ENCODE measurements around the gene DHRS11.

DHRS11 gene

DNA sequence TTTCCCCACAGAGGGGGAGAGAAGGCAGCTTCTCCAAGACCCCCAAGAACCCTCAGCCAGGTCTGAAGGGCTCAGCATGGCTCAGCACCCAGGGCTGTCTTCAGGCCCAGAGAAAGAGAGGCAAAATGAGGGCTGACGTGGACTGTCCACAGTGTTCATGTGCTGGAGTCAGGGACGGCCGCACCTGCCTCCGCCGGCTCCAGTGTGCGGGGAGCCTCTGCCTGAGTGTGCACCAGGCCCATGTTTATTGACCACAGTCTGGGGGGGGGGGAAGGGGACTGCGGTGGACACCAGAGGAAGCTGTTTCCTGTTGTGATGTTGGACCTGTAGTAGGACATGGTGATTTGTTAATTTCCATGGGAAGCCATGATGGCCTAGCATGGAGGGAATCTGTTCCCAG lies 16.6 kb downstream of the DHRS11 start:
- Histone ChIP-seq H3K4me1 (ENCODE audit: insufficient read depth, low read length) (no peaks in the 10 kb centered on the region), H3K27ac (ENCODE audit: low read depth, low read length) (no peak overlapping the region), H3K4me3 (ENCODE audit: low read depth in 1 of 2, low read length in 2 of 2) (no peak overlapping the region), H3K27me3 (ENCODE audit: control insufficient read depth in 1 of 2, insufficient read depth in 2 of 2, low read length in 2 of 2) (peaks cover 0 to 3% of the 10 kb centered on the region in 2 donors), H3K9ac (ENCODE audit: low read length) (no peak overlapping the region), H3K36me3 (ENCODE audit: insufficient read depth, low read length) (no peaks in the 10 kb centered on the region), H3K9me3 (ENCODE audit: low read length) (no peaks in the 10 kb centered on the region)

DNA sequence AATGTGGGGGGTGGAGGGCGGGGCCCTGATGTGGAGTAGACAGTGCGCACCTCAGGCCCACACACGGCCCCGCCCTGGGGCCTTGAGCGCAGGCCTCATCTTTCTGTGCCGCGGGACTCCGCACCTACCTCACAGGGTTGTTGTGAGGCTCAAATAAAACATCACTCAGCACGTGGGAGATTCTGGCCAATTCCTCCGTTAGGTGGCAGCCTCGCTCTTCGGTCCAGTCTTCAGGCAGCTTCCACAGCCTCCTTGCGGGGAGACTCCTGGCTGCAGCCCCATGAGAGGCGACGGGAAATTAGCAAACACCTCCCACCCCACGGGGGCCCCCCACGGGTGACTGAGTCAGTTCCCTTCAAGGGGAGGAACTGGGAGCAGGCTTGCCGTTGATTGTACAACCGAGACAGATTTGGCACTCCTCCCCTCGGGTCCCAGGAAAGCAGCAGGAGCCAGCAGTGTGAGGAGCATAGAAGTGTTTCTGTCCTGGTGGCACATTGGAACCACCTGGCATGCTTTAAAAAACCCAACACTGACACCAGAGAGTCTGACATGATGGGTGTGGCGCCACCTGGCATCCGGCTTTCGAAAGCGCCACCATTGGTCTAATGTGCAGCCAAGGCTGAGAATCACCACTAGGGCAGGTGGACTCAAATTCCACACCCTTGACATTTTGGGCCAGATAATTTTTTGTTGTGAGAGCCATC lies 17.3 kb downstream of the DHRS11 start:
- Histone ChIP-seq H3K9me3 (ENCODE audit: low read length) (no peaks in the 10 kb centered on the region), H3K4me1 (ENCODE audit: insufficient read depth, low read length) (no peaks in the 10 kb centered on the region), H3K27ac (ENCODE audit: low read depth, low read length) (no peak overlapping the region), H3K9ac (ENCODE audit: low read length) (no peak overlapping the region), H3K36me3 (ENCODE audit: insufficient read depth, low read length) (no peaks in the 10 kb centered on the region), H3K4me3 (ENCODE audit: low read depth in 1 of 2, low read length in 2 of 2) (no peak overlapping the region), H3K27me3 (ENCODE audit: control insufficient read depth in 1 of 2, insufficient read depth in 2 of 2, low read length in 2 of 2) (peaks cover 0 to 6% of the 10 kb centered on the region in 2 donors)

DNA sequence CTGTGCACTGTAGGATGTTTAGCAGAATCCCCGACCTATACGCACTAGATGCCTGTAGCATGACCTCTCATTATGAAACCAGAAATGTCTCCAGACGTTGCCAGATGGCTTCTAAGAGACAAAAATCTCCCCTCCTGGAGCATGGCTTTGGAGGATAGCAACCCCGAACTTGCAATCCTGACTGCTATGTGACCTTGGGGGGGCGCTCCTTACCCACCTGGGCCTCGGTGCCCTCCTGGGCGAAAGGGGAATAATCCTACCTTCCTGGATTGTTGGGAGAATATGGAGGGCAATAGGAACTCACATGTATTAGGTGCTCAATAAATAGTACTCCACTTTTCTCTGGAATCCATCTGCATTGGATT lies 17.8 kb downstream of the DHRS11 start:
- H3K27me3 ChIP-seq (ENCODE audit: control insufficient read depth in 1 of 2, insufficient read depth in 2 of 2, low read length in 2 of 2), result peaks cover 0 to 10% of the 10 kb centered on the region in 2 donors
- no peaks in the 10 kb centered on the region for H3K9me3 ChIP-seq (ENCODE audit: low read length)
- H3K4me3 ChIP-seq (ENCODE audit: low read depth in 1 of 2, low read length in 2 of 2), result no peak overlapping the region
- H3K4me1 ChIP-seq (ENCODE audit: insufficient read depth, low read length), result no peaks in the 10 kb centered on the region
- no peaks in the 10 kb centered on the region for H3K36me3 ChIP-seq (ENCODE audit: insufficient read depth, low read length)
- H3K9ac ChIP-seq (ENCODE audit: low read length), result no peak overlapping the region
- no peak overlapping the region for H3K27ac ChIP-seq (ENCODE audit: low read depth, low read length)

DNA sequence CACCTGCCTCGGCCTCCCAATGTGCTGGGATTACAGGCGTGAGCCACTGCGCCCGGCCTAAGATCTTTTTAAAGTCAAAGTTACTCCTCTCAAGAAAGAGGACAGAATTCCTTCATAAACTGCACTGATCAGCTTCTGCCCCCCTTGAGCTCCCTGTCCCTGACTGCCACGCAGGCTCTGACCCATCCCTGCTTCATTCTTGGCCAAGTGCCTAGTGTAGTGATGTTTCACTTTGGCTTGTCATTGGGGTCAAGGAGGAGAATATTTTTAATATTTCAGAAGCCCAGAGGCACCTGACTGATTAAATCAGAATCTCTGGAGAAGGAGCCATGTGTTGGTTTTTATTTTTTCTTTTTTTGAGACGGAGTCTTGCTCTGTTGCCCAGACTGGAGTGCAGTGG lies 18.8 kb downstream of the DHRS11 start:
- H3K9me3 ChIP-seq (ENCODE audit: low read length), result no peaks in the 10 kb centered on the region
- H3K9ac ChIP-seq (ENCODE audit: low read length), result no peak overlapping the region
- no peaks in the 10 kb centered on the region for H3K4me1 ChIP-seq (ENCODE audit: insufficient read depth, low read length)
- no peak overlapping the region for H3K4me3 ChIP-seq (ENCODE audit: low read depth in 1 of 2, low read length in 2 of 2)
- no peak overlapping the region for H3K27ac ChIP-seq (ENCODE audit: low read depth, low read length)
- peaks cover 0 to 10% of the 10 kb centered on the region in 2 donors for H3K27me3 ChIP-seq (ENCODE audit: control insufficient read depth in 1 of 2, insufficient read depth in 2 of 2, low read length in 2 of 2)
- no peaks in the 10 kb centered on the region for H3K36me3 ChIP-seq (ENCODE audit: insufficient read depth, low read length)

DNA sequence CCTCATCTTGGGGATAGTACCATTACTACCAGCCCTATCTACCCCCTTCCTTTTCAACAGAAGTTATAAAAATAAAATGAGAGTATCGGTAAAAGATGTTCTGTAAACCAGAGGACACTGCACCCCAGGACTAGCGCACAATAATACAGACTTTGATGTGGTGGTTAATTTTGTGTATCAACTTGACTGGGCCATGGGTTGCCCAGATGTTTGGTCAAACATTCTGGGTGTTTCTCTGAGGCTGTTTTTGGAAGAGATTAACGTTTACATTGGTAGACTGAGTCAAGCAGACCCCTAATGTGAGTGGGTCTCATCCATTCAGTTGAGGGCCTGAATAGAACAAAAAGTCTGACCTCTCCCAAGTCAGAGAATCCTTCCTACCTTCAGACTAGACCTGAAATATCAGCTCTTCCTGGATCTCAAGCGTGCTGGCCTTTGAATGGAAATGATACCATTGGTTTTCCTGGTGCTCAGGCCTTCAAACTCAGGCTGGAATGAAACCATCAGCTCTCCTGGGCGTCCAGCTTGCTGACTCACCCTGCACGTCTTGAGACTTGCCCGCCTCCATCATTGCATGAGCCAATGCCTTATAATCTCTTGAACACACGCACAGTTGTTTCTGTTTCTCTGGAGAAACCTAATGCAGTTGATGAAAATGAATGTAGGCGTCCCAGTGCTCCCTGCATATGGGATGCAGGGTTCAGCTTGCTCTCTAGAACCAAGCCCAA lies 19.8 kb downstream of the DHRS11 start:
- H3K9me3 ChIP-seq (ENCODE audit: low read length), result no peaks in the 10 kb centered on the region
- no peaks in the 10 kb centered on the region for H3K4me1 ChIP-seq (ENCODE audit: insufficient read depth, low read length)
- H3K9ac ChIP-seq (ENCODE audit: low read length), result no peak overlapping the region
- no peaks in the 10 kb centered on the region for H3K36me3 ChIP-seq (ENCODE audit: insufficient read depth, low read length)
- H3K27me3 ChIP-seq (ENCODE audit: control insufficient read depth in 1 of 2, insufficient read depth in 2 of 2, low read length in 2 of 2), result peaks cover 0 to 10% of the 10 kb centered on the region in 2 donors
- no peak overlapping the region for H3K4me3 ChIP-seq (ENCODE audit: low read depth in 1 of 2, low read length in 2 of 2)
- H3K27ac ChIP-seq (ENCODE audit: low read depth, low read length), result no peak overlapping the region

DNA sequence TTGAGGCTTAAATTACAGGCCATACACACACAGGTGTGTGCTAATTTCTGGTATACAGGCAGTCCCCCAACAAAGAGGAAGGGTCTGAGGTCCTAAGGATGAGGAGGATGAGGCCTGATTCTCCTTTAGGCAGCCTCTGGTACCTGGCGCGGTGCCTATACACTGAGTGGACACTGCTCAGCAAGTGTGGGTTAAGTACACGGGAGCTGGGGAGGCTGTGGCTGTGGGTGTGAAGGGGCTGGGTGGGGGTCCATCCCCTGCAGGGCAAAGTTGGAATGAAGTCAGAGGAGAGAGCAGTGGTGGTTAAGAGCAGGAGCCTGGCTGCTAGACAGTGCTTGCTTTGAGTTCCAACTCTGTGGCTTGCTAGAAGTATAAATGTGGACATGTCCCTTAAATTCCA lies 20.6 kb downstream of the DHRS11 start:
- no peaks in the 10 kb centered on the region for H3K36me3 ChIP-seq (ENCODE audit: insufficient read depth, low read length)
- peaks cover 0 to 14% of the 10 kb centered on the region in 2 donors for H3K27me3 ChIP-seq (ENCODE audit: control insufficient read depth in 1 of 2, insufficient read depth in 2 of 2, low read length in 2 of 2)
- no peak overlapping the region for H3K27ac ChIP-seq (ENCODE audit: low read depth, low read length)
- H3K4me1 ChIP-seq (ENCODE audit: insufficient read depth, low read length), result no peaks in the 10 kb centered on the region
- H3K9me3 ChIP-seq (ENCODE audit: low read length), result no peaks in the 10 kb centered on the region
- no peak overlapping the region for H3K9ac ChIP-seq (ENCODE audit: low read length)
- H3K4me3 ChIP-seq (ENCODE audit: low read depth in 1 of 2, low read length in 2 of 2), result no peak overlapping the region

DNA sequence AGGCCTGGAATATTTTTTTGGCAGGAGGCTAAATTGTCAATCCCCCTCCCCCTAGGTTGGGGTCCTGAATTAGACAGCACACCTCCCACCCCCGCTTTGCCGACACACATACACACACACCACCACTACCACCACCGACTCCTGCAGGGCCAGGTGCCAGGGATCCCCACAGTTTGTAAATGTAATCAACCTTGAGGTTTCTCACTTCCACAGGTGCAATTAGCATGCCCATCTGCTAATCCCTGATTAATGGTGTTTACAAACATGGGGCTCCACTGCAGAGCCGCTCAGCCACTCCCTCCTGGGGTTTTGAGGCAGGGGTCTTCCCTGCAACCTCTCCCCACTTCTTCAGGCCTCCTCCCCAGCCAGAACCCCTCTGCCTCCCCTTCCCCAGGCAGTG lies 21.5 kb downstream of the DHRS11 start:
- Histone ChIP-seq H3K27me3 (ENCODE audit: control insufficient read depth in 1 of 2, insufficient read depth in 2 of 2, low read length in 2 of 2) (peaks cover 0 to 21% of the 10 kb centered on the region in 2 donors), H3K36me3 (ENCODE audit: insufficient read depth, low read length) (no peaks in the 10 kb centered on the region), H3K4me3 (ENCODE audit: low read depth in 1 of 2, low read length in 2 of 2) (no peak overlapping the region), H3K27ac (ENCODE audit: low read depth, low read length) (no peak overlapping the region), H3K9ac (ENCODE audit: low read length) (no peak overlapping the region), H3K4me1 (ENCODE audit: insufficient read depth, low read length) (no peaks in the 10 kb centered on the region), H3K9me3 (ENCODE audit: low read length) (no peaks in the 10 kb centered on the region)

DNA sequence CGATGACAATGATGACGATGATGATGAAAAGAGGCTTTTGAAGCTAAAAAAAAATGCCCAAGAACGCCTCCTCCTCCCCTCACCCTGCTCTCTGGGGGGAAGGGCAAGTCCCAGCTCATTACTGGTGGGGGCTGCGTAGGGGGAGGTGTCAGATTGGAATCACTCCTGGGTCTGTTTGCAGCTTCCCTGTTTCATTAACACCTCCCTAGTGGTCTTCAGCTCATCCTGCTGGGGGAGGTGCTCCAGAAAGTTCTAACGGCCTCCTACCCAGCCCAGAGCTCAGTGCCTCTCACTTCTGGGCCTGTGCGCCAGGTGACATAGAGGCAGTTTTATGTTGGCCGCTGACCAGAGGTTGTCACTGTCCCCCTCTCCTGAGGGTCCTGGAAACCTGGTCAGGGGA lies 22.4 kb downstream of the DHRS11 start:
- Histone ChIP-seq H3K4me1 (ENCODE audit: insufficient read depth, low read length) (no peaks in the 10 kb centered on the region), H3K9me3 (ENCODE audit: low read length) (no peaks in the 10 kb centered on the region), H3K9ac (ENCODE audit: low read length) (no peak overlapping the region), H3K27me3 (ENCODE audit: control insufficient read depth in 1 of 2, insufficient read depth in 2 of 2, low read length in 2 of 2) (peaks cover 0 to 21% of the 10 kb centered on the region in 2 donors), H3K27ac (ENCODE audit: low read depth, low read length) (no peak overlapping the region), H3K36me3 (ENCODE audit: insufficient read depth, low read length) (no peaks in the 10 kb centered on the region), H3K4me3 (ENCODE audit: low read depth in 1 of 2, low read length in 2 of 2) (no peak overlapping the region)

DNA sequence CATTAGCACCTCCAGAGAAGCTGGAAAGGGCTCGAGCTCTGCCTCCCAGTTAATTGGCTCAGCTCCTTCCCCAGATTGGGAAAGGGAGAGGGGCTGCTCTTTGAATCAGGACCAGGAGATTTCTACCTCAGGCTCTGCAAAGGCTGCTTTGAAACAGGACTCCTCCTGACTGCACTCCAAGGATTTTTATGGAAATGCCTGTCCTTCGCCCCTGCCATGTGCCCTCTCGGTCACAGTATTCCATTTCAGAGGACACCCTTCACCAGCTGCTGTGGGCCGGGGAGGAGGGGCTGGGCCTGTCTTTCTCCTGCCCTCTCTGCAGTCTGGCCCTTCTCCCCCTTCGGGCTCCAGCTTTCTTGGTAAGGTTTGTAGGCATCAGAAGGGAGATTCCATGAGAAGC lies 23.3 kb downstream of the DHRS11 start:
- H3K4me3 ChIP-seq (ENCODE audit: low read depth in 1 of 2, low read length in 2 of 2), result no peak overlapping the region
- no peak overlapping the region for H3K27ac ChIP-seq (ENCODE audit: low read depth, low read length)
- H3K4me1 ChIP-seq (ENCODE audit: insufficient read depth, low read length), result no peaks in the 10 kb centered on the region
- H3K36me3 ChIP-seq (ENCODE audit: insufficient read depth, low read length), result no peaks in the 10 kb centered on the region
- peaks cover 0 to 21% of the 10 kb centered on the region in 2 donors for H3K27me3 ChIP-seq (ENCODE audit: control insufficient read depth in 1 of 2, insufficient read depth in 2 of 2, low read length in 2 of 2)
- no peak overlapping the region for H3K9ac ChIP-seq (ENCODE audit: low read length)
- H3K9me3 ChIP-seq (ENCODE audit: low read length), result no peaks in the 10 kb centered on the region

DNA sequence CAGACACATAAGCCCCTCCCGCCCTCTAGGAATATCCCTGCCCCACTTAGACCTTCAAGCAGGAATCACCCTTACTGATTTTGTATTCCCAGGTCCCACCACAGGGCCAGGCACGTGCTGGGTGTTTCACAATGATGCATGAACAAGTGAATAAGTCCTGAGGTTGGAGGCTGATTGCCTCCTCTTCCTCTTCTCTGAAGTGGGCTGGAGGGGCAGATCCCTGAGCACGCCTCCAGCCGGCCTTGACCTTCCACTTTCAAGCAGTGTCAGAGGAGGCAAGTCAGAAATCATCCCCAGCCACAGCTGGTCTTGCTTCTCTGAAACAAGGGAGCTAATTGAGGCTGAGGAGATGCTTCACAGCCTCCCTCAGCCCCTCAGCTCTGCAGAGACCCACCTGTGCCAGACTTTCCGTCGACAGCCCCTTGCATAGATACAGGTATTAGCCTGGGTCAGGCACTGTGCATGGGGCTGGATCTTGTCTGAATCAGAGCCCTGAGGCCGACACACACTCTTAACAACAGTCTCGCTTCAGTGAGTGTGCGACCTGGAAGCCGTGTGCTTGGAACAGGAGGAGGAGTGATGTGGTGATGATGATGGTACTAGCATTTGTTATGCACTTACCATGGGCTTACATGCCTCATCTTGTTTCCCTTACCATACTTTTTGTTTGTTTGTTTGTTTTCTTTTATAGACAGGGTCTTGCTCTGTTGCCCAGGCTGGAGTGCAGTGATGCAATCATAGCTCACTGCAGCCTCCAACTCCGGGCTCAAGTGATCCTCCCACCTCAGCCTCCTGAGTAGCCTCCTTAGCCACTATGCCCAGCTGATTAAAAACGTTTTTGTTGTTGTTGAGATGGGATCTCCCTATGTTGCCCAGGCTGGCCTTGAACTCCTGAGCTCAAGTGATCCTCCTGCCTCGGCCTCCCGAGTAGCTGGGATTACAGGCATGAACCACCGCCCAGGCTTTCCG lies 24.7 kb downstream of the DHRS11 start:
- Histone ChIP-seq H3K27me3 (ENCODE audit: control insufficient read depth in 1 of 2, insufficient read depth in 2 of 2, low read length in 2 of 2) (peaks cover 0 to 21% of the 10 kb centered on the region in 2 donors), H3K36me3 (ENCODE audit: insufficient read depth, low read length) (no peaks in the 10 kb centered on the region), H3K27ac (ENCODE audit: low read depth, low read length) (no peak overlapping the region), H3K9me3 (ENCODE audit: low read length) (no peaks in the 10 kb centered on the region), H3K4me1 (ENCODE audit: insufficient read depth, low read length) (no peaks in the 10 kb centered on the region), H3K4me3 (ENCODE audit: low read depth in 1 of 2, low read length in 2 of 2) (no peak overlapping the region), H3K9ac (ENCODE audit: low read length) (no peak overlapping the region)

DNA sequence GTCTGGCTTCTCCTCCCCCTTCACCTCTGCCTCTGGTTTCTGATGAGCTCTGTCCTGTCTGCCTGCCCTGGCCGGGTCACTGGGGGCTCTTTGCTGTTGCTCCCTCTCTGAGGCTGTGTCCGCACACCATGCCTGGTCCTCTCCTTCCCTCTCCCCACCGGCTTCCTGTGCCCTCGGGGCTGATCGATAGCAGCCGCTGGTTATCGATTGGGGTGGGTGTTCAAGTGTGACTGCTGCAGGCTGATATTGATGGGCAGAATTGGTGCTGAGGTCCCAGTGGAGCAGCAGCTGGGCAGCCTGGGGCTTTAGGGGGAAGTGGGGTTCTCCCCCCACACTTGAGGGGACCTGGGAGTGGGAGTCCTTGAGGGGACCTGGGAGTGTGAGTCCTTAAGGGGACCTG lies 26.1 kb downstream of the DHRS11 start:
- Histone ChIP-seq H3K9me3 (ENCODE audit: low read length) (no peaks in the 10 kb centered on the region), H3K4me3 (ENCODE audit: low read depth in 1 of 2, low read length in 2 of 2) (no peak overlapping the region), H3K4me1 (ENCODE audit: insufficient read depth, low read length) (no peaks in the 10 kb centered on the region), H3K27me3 (ENCODE audit: control insufficient read depth in 1 of 2, insufficient read depth in 2 of 2, low read length in 2 of 2) (peaks cover 0 to 21% of the 10 kb centered on the region in 2 donors), H3K9ac (ENCODE audit: low read length) (no peak overlapping the region), H3K27ac (ENCODE audit: low read depth, low read length) (no peak overlapping the region), H3K36me3 (ENCODE audit: insufficient read depth, low read length) (no peaks in the 10 kb centered on the region)
